Measurements from ENCODE around the gene GRHL1.

Gene GRHL1

DNA sequence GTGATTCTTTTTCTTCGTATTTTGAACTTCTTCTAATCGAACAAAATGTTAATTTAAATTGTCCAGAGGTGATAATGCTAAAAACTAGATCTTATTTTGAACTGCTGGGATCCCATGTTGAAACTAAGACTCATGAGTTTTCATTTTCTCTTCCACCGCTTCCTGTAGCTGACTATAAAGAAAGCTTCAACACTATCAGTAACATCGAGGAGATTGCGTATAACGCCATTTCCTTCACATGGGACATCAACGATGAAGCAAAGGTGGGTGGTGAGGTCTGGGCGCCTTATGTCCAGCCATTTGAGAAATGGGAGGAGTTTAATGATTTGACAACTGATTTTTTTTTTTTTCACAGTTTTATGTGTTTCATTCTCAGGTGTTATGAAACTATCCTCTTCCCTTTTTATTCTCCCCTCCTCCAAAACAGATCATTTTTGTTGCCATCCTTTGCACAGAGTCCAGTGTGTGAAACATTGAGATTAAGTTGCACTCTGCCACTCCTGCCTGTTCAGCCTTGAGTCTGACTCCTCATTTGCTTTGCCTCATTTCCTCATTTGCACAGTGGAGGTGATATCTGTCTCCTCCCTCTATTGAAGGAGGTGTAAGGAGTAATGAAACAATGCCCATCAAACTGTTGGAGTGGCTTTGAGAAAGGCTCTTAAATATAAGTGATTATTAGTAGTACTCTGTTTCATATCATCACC is 13.8 kb downstream of the GRHL1 start:
- no peak for DNase-seq (ENCODE audit: low read depth)
- H3K4me3 ChIP-seq (replicated peaks; ENCODE audit: low read depth, low read length): no peak overlapping the region
- TF ChIP-seq, protein P1, sequence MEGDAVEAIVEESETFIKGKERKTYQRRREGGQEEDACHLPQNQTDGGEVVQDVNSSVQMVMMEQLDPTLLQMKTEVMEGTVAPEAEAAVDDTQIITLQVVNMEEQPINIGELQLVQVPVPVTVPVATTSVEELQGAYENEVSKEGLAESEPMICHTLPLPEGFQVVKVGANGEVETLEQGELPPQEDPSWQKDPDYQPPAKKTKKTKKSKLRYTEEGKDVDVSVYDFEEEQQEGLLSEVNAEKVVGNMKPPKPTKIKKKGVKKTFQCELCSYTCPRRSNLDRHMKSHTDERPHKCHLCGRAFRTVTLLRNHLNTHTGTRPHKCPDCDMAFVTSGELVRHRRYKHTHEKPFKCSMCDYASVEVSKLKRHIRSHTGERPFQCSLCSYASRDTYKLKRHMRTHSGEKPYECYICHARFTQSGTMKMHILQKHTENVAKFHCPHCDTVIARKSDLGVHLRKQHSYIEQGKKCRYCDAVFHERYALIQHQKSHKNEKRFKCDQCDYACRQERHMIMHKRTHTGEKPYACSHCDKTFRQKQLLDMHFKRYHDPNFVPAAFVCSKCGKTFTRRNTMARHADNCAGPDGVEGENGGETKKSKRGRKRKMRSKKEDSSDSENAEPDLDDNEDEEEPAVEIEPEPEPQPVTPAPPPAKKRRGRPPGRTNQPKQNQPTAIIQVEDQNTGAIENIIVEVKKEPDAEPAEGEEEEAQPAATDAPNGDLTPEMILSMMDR (IDR thresholded peaks at IDR 0.05; ENCODE audit: low read length, missing control alignments): no peak

DNA sequence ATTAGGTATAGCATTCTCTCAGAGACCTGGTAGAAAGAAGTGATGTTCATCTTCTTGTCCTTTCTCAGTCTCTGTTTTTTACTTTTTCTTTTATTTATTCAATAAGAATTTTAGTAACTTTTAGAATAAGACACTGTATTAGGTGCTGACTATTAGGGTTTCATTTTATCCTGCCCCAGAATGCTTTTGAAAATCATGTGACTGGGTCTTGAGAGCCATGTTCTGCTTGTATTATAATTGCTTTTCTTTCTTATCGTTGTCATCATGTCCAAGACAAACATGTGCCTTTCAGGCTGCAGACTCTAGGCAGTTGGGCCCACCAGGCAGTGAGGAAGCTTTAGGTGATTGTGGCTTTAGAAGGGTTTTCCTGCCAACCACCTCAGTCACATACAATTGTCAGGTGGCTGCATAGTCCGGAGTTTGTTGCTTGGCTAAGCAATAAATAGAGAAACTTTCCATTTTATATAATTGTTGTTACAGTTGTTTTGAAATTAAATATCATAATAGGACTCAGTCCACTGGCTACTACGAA is 15.1 kb downstream of the GRHL1 start:
- TF ChIP-seq, protein P1 (IDR thresholded peaks at IDR 0.05; ENCODE audit: low read length, missing control alignments): no peak
- no peak overlapping the region for H3K4me3 ChIP-seq (replicated peaks; ENCODE audit: low read depth, low read length)
- DNase-seq (ENCODE audit: low read depth): no peak

DNA sequence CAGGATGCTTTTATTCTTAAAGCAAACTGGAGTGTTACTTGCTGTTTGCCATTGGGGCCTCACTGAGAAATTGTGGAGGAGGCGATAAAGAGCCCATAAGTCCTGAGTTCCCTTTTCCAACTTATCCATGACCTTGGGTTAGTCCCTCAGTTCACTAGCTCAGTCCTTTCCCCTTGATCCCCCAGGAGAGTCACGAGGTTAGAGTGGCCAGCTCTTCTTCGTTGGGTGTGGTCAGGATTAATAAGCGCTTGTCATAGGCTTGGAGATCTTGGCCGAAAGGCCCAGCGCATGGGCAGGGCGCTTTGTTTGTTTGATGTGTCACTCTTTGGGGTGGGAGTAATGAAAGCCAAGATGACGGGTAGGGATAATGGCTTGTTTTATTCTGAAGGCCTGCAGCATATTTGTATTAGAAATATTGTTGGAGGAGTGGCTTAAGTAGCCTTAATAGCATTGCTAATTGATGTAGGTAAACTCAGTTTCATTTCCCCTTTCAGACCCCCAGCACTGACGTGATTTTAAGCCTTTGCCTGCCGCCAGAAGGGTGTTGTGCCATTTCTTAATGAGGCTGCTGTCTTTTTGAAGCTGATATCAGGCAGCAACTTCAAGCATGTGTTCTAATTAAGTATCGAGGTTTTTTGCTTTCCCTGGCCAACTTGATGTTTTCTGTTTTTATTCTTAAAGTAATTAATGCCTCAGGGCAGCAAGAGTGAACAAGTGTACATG is 15.7 kb downstream of the GRHL1 start:
- TF ChIP-seq, protein P1 (IDR thresholded peaks at IDR 0.05; ENCODE audit: low read length, missing control alignments): no peak
- no peak overlapping the region for H3K4me3 ChIP-seq (replicated peaks; ENCODE audit: low read depth, low read length)
- no peak for DNase-seq (ENCODE audit: low read depth)

DNA sequence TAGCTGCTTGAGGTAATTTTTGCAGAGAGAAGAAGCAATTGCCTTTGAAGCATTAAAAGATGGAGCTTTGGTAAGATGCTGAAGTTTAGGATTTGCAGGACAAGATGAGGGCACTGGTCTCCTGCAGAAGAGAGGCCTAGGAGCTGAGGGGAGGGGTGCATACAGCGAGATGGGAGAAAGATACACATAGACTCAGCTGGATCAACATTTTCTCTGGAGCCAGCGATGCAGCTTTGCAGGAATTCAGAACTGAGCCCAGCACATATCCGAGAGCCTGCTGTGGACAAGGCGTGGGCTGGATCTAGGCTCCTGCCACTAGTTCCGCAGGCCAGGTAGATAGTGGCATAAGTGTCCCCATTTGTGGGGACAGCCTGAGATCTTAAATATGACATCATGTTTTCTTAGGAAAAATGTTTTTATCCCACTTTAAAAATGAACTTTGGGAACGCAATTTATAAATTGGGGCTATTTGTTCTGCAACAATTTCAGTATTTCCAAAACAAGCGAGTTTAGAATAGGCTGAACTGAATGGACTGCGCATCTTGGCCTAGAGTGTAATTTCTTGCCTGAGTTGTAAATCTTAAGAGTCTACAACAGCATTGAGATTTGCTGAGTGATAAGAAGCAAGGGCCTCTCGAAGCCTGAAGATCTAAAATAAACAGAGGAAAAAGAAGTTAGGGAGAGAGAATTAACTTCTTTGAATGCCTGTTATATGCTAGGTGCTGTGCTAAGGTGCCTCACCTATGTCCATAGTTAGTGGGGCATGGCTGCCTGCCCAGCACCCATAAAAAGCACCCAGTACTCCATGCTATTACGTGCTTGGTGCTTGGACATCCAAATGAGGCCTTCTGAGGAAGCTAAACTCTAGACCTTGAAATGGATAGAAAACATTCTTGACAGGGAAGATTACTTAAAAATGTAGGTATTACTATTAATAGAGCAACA is 17.3 kb downstream of the GRHL1 start:
- no peak for DNase-seq (ENCODE audit: low read depth)
- TF ChIP-seq, protein P1 (IDR thresholded peaks at IDR 0.05; ENCODE audit: low read length, missing control alignments): no peak
- H3K4me3 ChIP-seq (replicated peaks; ENCODE audit: low read depth, low read length): no peak overlapping the region

DNA sequence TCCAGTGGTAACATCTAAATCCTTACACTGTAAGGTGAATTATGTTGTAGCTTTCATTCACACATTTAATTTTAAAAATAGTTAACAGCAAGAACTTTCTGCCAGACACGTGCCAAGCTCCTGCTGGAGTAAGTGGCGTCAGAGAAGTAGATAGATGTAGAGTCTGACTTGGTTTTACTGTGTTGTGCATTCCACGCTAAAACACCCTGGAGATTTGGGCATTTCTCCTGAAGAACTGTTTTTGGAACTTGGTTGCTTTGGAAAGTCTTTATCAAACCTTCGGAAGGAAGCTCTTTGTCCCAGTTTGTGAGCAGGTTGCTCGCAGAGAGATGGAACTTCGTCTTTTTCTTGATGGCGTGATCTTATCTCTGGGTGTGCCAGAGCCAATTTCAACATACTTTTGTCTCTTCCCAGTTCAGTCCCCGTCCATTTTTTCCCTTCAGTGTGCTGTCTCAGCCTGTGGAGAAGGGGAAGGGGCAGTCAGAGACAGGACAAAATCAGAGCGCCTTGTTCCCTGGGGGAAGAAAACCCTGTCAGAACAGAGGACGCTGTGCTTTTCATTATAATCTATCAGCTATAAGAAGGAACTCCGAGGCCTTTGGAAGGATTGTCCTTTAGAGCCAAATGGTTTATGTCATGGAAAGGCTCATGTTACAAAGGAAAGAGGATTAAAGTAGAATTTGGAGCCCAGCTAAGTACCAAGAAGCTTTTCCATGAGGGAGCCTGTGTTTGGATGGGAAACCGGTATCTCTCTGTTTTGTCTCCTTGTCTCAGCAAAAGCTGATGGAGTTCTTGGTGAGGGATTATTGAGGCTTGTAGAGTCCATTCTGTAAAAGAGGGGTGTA is 18.9 kb downstream of the GRHL1 start:
- DNase-seq (ENCODE audit: low read depth): no peak
- H3K4me3 ChIP-seq (replicated peaks; ENCODE audit: low read depth, low read length): no peak overlapping the region
- TF ChIP-seq, protein P1 (IDR thresholded peaks at IDR 0.05; ENCODE audit: low read length, missing control alignments): no peak

Data from fibroblast of pulmonary artery (primary cell).